CD4-positive, alpha-beta T cell treated with Interleukin-4 for 1 hour (primary cell): ENCODE data around the gene PRKCSH.
"Not testable (repeated sequence)": the region's sequence is repeated elsewhere in the genome, so short reads cannot be mapped to it uniquely, and the experiment has no call there.

Source experiments
- DNase-seq, 2 donors: peaks; one replicate each; pipeline ENCODE4 v3.0.0-alpha.2; 2020 to 2022

PRKCSH gene, protein sequence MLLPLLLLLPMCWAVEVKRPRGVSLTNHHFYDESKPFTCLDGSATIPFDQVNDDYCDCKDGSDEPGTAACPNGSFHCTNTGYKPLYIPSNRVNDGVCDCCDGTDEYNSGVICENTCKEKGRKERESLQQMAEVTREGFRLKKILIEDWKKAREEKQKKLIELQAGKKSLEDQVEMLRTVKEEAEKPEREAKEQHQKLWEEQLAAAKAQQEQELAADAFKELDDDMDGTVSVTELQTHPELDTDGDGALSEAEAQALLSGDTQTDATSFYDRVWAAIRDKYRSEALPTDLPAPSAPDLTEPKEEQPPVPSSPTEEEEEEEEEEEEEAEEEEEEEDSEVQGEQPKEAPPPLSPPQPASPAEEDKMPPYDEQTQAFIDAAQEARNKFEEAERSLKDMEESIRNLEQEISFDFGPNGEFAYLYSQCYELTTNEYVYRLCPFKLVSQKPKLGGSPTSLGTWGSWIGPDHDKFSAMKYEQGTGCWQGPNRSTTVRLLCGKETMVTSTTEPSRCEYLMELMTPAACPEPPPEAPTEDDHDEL

DNA sequence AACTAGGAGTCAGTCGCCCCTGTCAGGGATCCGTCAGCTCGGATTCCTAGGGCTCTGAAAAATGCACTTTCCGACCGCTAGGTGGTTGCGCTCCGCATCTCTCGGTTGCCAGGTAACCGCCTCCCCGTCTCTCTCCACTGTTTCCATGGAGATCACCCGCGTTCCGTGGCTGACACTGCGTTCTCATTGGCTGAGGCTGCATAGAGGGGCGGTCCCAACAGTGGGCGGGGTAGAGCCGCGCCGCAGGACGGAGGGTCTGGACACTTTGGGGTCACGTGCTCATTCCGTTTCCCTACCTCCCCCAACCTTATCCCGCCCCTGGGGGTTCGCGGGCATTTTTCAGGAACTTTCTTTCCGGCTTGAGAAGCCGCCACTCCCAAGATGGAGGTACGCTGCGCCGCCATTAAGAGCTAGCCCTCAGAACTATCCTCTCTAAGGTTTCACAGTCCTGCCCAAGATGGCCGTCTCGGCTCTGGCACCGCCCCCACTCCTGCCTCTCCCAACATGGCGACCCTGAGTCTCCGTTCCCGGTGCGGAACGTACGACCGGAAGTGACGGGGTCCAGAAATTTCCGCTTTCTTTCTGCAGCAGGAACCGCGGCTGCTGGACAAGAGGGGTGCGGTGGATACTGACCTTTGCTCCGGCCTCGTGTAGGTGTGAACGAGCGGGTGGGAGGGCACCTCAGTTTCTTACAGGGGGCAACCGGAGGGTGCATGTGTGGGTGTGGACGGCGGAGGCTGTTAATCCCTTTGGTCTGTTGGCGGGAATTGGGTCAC, at the start of gene PRKCSH, which contains the start of gene ODAD3:
PRKCSH (plus strand) TSS at position 579 of the 776 bp plus-strand sequence. CDS start 483 bp downstream, outside the sequence.
ODAD3 (minus strand) TSS at position 65 of the 776 bp plus-strand sequence. CDS start 105 bp downstream, outside the sequence.
- DNase-seq = peak; percentile 99

DNA sequence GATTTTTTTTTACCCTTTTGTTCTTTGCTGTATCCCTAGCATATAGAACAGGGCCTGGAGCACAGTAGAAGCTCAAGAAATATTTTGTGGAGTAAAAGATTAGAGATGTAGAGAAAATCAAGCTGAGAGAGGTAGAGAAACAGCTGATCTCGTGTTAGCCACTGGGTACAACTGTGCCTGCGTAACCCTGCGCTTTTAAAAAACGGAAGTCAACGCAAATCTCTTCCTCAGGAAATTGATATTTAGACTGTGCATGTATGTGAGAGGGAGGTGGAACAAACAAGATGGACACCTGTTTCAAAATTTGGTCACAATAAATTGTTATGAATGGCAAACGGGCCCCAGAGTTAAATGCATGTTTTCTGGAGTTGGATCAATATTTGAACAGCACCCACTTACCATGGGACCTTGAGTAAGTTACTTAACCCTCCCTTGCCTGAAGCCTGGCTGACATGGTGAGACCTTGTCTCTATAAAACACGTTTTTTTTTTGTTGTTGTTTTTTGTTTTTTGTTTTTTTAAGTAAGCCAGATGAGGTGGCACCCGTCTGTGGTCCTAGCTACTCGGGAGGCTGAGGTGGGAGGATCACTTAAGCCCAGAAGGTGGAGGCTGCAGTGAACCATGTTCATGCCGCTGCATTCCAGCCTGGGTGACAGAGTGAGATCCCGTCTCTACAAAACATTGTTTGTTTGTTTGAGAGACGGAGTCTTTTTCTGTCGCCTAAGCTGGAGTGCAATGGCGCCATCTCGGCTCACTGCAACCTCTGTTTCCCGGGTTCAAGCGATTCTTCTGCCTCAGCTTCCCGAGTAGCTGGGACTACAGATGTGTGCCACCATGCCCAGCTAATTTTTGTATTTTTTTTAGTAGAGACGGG, 48.0 kb upstream of the PRKCSH start:
- peak in 1 of 2 donors; percentile 35 for DNase-seq

DNA sequence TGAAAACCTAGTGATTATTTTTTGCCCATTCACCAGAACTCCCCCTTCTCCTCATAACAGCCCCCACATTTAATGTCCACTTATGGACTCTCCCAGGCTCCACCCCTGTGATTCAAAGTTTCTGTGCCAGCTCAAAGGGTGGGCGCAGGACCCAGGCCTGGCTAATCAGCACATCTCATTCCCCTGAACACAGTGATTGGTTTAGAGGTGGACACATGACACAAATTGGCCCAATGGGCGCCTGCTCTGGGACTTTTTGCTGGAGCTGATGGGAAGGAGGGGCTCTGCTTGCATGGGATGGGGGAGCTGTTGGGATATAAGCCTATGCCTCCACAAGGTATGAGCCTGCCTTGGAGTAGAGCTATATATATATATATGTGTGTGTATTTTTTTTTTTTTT, 45.1 kb upstream of the PRKCSH start:
- no peak for DNase-seq

DNA sequence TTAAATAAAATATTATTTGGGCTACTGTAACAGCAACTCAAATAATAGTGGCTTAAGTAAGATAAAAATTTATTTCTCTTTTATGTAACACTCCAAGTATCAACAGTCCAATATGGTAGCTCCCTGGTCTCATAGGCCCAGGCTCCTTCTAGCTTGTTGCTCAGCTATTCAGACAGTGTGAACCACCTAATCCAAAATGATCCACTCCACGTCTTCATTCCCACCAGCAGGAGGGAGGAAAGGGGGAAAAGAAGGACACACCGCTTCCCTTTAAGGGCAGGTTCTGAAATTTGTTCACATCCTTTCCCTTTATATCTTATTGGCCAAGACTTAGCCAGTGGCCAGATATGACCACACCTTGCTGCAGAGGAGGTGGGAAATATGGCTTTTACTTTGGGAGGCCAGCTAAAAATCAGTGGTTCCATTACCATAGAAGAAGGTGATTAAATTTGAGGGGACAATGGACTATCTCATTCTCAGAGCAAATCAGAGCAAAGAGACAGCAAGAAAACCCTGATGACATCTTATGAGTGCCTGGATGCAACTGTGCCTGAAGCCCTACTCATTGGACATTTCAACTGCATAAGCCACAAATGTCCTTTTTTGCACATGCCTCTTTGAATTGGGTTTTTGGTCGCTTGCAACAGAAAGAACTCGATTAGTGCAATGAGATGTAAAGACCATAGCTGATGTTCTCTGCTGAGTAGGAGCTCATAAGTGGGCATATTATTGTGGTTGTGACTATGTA, 44.3 kb upstream of the PRKCSH start:
- DNase-seq = no peak

DNA sequence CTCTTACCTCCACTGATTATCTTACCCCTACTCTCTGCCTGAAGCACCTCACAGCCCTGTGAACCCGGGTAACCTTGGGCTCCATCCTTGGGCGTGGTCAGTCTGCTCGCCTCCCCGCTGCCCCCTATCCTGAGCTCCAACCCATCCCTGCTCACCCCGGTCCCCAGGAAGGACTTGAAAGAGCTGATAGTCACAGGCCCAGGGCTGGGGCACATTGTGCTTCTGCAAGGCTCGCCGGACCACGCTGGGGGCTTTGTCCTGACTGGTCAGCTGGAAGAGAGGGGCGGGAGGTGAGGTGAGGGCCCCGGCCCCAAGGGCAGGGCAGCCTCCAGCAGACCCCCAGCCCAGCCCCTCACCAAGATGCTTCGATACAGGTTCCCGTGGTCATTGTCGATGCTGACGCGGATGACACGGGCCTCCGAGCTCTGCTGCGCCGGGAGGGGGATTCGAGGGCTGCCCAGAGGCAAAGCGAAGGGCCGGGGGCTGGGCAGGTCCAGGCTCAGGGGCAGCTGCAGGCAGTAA, 38.3 kb upstream of the PRKCSH start:
- DNase-seq = no peak

DNA sequence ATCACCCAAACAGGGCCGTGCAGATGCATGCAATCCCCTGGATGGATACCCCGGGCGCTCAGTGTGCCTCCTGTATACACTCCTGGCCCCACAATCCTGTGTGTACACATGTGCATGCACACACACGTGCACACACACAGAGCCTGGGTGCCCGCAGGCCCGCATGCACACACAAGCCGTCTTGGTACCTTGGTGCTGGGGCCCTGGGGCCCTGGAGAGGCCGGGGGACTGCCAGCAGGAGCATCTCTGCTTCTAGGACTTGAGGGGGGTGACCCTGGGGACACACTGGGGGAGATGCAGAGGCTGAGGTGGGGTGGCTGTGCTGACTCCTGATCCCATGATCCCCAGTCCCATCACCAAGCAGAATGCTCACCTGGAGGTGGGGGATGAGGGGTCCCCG, 35.8 kb upstream of the PRKCSH start:
- DNase-seq = no peak

DNA sequence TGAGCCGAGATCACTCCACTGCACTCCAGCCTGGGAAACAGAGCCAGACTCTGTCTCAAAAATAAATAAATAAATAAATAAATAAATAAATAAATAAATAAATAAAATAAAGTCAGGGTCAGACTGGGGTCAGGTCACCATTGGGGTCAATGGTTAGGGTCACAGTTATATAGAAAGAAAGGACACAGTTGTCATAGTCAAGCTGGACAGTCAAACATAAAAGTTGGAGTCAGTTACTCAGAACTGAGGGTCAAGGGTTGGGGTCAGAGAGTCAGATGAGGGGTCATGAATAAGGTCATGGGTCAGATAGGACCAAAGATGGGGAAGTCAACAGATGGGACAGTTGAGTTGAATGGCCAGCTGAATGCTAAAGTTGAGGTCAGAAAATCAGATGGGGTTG, 34.6 kb upstream of the PRKCSH start:
- DNase-seq = no peak

DNA sequence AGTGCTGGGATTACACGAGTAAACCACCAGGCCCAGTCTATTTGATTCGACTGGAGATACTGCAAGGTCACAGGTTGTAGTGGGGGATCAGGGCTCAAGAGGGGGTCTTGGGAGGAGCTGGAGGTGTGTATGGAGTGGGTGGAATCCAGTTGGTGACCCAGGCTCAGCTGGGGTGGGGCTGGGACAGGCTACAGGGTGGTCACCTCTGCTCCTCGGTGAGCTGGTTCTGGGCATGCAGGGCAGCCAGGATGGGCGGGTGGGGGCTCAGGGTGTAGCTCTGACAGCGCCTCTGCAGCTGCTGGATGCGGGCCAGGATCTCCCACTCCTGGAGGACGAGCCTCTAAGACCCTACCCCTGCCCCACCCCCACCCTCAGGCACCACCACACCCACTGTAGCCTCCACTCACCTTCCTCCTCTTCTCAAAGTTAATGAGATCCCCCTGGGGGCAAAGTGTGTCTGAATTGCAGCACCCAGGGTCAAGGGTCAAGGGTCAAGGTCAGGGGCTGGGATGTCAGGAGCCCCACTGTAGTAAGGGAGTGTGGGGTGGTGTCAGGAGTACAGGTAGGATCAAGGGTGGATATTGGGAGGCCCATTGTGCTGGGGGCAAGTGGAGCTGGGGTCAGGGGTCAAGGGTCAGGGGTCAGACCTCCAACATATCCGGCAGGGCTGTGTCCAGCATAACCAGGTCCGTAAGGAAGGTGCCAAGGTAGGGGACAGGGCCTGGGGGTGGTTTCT, 33.5 kb upstream of the PRKCSH start:
- DNase-seq = no peak

DNA sequence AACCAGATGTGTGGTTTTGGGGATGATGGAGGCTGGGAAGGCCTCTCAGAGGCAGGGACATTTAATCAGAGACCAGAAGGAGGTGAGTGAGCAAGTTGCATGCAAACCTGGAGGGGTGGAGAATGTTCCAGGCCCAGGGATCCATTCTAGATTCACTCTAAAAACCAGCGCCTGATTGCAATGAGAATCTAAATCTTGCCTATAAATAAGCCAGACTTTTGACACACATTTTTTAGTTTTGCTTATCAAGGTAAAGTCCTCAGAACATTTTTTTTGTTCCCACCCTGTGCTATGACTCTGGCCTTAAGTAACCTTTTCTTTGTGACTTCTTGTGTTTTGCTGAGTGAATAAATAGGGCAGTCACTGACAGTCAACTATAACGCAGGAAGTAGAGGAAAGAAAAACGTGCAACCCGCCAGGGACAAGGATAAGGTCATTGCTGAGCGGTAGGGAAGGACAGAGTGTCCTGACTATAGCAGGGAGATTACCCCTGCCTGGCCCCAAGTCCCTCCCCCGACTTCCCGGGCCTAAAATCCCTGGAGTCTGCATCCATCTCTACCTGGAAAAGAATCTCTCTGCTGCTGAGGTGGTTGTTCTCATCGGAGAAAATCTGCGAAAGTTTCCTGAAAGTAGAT, 30.7 kb upstream of the PRKCSH start:
- DNase-seq = no peak

DNA sequence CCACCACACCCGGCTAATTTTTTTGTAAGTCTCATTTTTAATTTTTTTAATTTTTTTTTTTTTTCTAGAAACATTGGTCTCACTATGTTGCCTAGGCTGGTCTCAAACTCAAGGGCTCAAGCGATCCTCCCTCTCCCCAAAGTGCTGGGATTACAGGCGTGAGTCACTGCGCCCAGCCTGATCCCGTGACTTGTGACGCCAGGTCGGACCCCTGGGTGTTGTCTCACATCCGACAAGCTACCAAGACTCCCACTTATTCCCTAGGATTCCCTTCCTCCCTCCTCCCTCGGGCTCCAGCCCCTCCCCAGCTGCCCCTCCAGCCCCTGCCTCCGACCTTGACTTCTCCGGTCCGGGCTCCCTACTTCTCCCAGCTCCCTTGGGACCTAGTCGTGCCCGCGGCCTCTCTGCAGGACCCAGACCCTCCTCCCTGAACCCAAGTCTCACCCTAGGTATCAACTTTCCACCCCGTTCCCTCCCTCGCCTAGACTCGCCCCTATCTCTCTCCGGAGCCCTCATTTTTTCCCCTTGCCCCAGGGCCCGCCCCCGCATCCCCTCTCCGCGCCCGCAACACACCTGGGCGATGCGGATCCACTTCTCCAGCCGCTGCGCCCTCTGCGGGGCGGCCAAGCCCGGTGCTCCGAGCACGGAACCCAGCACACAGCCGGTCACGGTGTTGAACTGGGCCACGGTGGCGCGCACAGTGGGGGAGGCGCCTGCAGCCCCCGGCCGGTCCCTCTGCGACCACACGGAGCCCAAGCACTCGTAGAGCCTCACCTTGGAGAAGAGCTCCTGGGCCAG, 29.4 kb upstream of the PRKCSH start:
- peak; percentile 27 to 37 for DNase-seq

DNA sequence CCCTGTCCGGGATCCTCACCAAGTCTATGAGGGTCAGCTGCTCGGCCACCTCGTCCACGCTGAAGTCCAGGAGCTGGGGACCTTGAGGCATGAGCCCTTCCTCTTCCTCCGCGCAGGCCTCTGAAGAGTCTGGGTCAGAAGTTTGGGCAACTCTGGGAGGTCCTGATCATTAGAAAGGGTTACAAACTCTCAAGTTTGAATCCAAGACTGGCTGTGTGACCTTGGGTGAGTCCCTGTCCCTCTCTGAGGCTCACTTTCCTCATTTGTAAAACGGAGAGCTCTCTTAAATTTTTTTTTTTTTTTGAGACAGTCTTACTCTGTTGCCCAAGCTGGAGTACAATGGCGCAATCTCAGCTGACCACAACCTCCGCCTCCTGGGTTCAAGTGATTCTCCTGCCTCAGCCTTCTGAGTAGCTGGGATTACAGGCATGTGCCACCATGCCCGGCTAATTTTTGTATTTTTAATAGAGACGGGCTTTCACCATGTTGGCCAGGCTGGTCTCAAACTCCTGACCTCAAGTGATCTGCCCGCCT, 28.7 kb upstream of the PRKCSH start:
- DNase-seq = not testable (repeated sequence)

DNA sequence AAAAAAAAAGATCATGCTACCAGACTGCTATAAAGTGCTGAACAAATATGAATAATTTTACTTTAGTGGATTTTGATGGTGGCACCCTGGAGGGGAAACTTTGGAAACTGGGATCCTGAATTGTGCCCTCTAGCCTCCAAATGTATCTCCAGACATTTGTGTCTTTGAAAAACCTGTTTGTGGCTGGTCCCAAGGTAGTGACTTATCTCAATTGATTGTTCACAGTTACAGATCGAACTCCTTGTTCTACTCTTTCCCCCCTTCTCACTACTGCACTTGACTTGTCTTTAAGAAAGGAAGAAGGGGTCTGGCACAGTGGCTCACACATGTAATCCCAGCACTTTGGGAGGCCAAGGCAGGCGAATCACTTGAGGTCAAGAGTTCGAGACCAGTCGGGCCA, 26.8 kb upstream of the PRKCSH start:
- DNase-seq = no peak

DNA sequence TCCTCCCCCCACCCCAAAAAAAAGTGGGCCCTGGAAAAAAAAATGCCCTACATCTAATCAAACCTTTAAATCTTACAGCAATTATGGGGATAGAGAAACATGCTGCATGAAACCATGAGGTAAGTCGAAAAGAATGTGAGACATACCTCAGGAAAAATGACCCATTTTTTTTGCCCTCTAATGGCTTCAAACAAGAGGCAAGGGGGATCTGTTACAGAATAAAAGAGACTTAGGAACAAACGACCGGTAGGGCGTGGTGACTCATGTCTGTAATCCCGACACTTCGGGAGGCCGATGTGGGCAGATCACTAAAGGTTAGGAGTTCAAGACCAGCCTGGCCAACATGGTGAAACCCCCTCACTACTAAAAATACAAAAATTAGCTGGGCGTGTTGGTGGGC, 24.8 kb upstream of the PRKCSH start:
- no peak for DNase-seq

DNA sequence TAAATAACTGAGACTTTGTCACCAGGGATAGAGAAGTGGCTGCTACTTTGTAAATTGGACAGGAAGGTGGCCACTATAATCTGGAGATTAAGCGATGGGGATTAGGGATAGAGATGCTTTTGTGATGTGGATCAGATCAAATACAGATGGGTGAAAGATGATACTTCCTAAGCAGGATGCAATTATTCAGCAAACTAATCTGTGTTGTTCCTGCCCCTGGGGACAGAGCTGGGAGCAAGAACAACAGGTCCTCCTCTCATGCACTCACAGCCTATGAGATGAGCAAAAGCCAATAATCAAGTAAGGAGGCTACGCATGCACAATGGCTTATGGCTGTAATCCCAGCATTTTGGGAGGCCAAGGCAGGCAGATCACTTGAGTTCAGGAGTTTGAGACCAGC, 20.9 kb upstream of the PRKCSH start:
- DNase-seq = no peak

DNA sequence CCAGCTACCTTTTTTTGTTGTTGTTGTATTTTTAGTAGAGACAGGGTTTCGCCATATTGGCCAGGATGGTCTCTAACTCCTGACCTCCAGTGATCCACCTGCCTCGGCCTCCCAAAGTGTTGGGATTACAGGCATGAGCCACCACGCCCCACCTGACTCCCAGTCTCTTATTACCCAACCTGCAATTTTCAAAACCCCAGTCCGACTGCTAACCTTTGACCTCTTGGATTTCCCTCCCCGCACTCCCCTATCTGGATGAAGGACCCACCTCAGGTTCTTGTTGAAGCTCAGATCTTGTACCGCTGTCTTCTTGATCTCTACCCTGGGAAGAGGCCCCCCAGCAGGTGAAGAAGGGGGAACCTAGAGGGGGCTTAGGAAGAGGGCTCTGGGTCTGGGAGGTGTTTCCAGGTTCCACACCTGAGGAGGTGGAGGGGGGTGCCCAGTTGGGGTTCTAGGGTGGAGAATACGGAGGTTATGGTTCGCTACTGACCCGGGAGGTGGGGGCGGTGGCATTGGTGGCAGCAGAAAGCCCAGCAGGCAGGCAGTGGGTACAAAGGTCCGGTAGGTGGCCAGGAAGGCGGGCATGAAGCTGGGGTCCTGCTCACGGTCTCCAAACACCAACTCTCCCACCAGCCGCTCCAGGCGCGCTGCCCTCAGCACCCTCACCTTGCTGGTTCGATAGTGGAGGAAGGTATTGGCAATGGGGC, 18.9 kb upstream of the PRKCSH start:
- DNase-seq = no peak

DNA sequence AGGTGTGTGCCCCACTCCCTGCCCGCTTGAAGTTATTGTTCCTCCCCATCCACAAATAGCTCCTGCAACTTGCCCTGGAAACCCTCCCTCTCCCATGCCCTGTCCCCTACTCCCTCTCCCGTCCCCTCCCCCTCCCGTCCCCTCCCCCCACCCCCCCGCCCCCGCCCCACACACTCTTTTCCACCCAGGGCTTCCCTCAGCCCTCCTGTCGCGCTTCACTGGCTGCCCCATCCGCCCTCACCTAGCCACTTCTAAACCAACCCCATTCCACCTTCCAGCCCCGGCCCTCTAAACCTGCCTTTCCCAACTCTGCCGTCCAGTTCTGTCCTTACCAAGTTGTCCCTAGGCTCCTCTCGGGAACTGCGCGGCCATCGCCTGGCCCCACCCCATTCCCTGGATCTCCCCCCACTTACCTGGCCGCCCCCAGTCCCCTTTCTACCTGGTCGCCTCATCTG, 17.3 kb upstream of the PRKCSH start:
- DNase-seq = no peak

DNA sequence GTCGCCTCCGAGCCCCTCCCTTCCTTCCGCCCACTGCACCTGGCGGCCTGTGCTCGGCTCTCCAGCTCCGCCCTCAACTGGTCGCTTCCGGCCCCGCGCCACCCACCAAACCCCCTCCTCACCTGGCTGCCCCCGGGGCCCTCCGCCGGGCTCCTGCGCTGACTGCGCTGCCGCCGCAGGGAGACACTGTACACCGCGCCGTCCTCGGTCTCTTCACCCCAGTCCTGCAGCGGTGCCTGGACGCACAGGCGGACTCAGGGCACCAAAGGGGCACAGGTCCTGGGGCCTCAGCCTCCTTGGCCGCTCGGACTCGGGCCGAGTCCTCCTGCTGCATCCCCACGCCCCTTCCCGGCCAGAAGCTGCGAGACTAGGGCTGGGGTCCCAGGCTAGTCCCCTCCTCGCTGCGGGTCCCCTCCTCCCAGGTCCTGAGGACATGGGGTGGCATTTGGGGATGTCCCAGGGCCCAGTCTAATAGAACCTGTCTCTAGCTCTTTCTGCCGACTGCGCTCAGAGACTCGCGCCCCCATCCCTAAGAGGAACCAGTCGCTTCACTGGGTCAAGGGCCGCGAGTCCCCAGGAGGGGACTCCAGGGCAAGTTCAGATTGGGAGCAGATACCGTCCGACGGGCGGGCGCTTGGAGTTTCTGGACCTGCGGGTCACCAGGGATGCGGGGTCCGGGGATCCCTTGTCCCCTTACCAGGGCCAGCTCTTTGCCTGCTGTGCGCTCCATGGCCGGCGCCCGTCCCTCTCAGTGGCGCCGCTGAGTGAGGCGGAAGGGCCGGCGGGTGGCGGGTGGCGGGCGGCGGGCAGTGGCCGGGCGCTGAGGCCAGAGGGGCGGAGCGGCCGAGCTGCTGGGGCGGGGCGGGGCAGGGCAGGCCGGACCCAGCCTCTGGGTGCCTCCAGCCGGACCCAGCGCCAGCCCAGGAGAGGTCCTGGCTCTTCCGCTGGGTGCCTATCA, 16.6 kb upstream of the PRKCSH start, which contains the start of gene RGL3:
RGL3 (minus strand) TSS at position 766 of the 958 bp plus-strand sequence; CDS start at position 730, 36 bp downstream.
- DNase-seq = peak in 1 of 2 donors; percentile 27
